ENCODE measurements around the gene CTSA.

Gene CTSA

DNA sequence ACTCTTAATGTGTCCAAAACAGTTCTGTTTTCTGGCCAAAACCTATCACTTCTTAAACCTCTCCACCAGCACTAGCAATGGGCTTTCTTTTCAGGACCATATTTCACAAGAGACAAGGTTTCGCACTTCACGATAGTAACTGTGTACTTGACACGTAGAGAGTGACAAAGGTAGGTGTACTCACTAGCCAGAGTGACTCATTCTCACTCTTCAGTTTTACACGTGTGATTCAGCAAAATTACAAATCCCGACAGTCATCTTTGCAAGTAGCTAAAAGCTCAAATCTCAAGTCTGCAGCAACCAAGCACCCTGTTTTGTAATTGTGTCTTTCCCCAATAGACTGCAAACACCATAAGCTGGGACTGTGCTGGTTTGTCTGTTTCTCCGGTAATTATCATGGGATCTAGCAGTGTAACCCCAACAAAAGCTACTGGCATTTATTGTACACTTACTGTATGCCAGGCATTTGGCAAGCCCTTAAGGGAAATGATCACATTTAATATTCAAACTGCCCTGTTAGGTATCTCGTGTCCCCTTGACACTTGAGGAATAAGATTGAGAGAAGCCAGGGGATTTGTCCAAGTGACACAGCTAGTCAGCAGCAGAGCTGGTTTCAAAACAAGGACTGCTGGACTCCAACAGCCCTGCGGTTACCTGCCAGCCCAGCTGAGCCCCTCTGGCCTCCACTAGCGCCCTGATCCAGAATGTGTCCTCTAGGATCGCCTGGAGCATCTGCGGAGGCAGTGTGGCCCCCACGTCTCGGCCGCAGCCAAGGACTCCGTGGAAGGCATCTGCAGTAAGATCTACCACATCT, 53.2 kb downstream of the CTSA start:
- no peak for DNase-seq

DNA sequence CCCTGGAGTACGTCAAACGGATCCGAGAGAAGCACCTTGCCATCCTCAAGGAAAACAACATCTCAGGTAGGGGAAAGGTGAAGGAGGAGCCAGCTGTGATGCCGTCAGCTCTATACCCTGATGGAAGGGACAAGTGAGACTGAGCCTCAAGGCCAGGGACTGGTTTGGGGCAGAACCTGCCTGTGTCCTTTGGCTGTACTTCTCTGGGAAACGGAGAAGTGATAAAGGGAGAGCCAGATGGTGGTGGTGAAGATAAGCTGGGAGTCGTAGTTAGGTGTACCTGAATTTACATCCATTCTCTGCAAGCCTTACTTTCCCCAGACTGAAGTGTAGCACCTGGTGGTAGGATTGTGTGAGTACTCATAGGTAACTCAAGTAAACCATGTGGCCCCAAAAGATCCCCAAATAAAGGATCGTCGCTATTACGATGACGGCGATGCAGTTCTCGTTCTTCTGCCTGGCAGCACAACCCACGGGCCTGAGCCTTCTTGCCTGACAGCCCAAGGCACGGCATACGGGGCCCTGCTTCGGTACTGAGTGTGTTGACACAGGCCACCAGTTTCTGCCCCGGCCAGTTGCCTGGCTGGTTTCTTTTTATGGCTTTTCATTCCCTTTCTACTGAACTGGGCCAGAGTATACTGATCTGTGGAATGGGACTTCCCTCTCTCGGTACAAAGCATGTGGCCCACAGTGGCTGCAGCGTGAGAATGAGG, 54.0 kb downstream of the CTSA start:
- no peak for DNase-seq

DNA sequence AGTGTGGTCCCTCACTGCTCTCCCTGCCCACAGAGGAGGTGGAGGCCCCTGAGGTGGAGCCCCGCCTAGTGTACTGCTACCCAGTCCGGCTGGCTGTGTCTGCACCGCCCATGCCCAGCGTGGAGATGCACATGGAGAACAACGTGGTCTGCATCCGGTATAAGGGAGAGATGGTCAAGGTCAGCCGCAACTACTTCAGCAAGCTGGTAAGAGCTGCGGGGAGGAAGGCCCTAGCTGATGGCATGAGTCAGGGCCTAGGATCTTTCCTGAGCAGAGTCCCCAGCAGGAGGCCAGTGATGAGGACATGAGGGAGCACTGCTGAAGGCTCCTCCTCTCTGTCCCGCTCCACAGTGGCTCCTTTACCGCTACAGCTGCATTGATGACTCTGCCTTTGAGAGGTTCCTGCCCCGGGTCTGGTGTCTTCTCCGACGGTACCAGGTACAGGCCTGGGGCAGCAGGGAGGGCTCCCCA, 54.6 kb downstream of the CTSA start:
- no peak for DNase-seq

DNA sequence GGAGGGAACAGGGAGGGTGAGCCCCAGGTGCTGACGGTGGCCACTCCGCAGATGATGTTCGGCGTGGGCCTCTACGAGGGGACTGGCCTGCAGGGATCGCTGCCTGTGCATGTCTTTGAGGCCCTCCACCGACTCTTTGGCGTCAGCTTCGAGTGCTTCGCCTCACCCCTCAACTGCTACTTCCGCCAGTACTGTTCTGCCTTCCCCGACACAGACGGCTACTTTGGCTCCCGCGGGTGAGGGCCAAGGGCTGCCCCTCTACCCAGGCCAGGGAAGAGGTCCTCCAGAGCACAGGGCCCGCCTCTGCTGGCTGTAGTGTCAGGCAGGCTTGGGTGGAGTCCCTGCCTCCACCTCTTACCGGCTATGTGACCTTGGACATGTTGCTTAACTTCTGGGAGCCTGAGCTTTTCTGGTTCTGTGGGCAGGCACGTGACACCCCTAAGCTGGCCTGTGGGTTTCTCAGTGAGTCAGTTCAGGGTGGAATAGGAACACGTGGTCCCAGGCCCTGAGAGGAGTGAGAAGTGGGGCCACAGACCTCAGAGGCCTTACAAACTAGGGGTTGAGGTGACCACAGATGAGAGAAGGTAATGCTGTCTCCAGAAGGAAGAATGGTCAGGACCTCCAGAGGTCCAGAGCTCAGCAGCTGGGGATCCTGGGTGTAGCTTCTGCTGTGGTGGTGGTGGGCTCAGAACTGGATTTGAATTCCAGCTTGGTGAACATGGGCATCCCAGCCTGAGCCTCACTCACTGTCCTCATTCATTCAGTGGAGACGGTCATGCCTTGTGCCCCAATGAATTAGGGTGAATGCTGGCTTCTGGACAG, 55.2 kb downstream of the CTSA start:
- no peak for DNase-seq

DNA sequence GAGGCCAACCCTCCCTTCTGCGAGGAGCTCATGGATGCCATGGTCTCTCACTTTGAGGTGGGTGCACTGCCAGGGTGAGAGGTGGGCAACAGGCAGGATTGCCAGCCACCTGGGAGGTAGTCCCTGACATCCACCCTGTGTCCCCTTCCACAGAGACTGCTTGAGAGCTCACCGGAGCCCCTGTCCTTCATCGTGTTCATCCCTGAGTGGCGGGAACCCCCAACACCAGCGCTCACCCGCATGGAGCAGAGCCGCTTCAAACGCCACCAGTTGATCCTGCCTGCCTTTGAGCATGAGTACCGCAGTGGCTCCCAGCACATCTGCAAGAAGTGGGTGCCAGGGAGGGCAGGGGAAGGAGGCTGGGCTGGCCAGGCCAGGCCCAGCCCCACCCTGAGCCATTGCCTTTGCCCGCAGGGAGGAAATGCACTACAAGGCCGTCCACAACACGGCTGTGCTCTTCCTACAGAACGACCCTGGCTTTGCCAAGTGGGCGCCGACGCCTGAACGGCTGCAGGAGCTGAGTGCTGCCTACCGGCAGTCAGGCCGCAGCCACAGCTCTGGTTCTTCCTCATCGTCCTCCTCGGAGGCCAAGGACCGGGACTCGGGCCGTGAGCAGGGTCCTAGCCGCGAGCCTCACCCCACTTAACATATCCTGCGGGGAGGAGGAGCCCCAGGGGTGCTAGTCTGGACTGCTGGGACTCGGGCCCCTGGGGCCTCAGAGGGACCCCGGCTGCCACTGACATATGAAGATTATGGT, 56.2 kb downstream of the CTSA start:
- DNase-seq, result no peak

DNA sequence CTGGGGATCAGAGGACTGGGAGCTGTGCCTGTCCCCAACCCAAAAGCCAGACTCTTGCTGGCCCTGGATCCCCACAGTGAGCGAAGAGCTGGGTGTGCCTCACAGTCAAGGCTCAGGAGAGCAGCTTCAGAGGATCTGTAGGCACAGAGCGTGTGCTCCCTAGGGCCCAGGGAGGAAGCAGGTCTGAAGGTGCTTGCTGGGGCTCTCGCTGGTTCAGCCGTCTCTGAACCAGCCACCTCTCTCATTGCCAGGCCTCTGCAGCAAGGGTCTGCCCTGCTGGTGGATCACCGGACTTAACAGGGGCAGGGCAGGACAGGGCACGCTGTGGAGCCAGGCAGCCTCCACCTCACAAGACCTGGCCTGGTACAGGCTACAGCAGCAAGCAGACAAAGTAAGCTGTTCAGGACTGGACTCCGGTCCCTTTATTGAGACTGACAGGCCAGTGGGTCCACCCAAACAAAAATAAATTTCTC, 57.2 kb downstream of the CTSA start:
- DNase-seq, result no peak
